ENCODE data around the gene C1QTNF4.
"Not testable (repeated sequence)": the region's sequence is repeated elsewhere in the genome, so short reads cannot be mapped to it uniquely, and the experiment has no call there.

C1QTNF4 gene

GRCh38 chr11:47550288-47551047, 43.7 kb downstream of the C1QTNF4 start:
- TF ChIP-seq CTCF (IDR thresholded peaks at IDR 0.05; ENCODE audit: borderline replicate concordance, extremely low read depth, low read length, poor library complexity, severe bottlenecking): no peak
- TF ChIP-seq EZH2 (IDR thresholded peaks at IDR 0.05; ENCODE audit: borderline replicate concordance, low read depth, low read length, severe bottlenecking): no peak
- peaks cover 55% of the 10 kb centered on the region for H4K20me1 ChIP-seq (ENCODE audit: insufficient read depth, low read length)
- peak overlapping the region in 1 of 2 experiments; percentile 78; a peak in 2 of 4 replicates for H3K4me3 ChIP-seq (ENCODE audit: low read depth in 1 of 2, low read length in 2 of 2)
- DNase-seq (no peak), ATAC-seq (ENCODE audit: insufficient read depth, low read depth) (no peak)
- H3K9me3 ChIP-seq (ENCODE audit: insufficient read depth, low read length, severe bottlenecking): no peaks in the 10 kb centered on the region
- no peak overlapping the region for H2AFZ ChIP-seq (ENCODE audit: low read depth, low read length)
- peak overlapping the region; percentile 4; the same call in 1 of the 2 replicates for H3K9ac ChIP-seq (ENCODE audit: low read depth, low read length)
- H3K4me1 ChIP-seq (ENCODE audit: insufficient read depth, low read length): peaks cover 47% of the 10 kb centered on the region
- H3K27ac ChIP-seq (ENCODE audit: low read length): peak overlapping the region; percentile 6; the same call in 1 of the 2 replicates
- H3K36me3 ChIP-seq (ENCODE audit: insufficient read depth, low read length): peaks cover 26% of the 10 kb centered on the region
- no peaks in the 10 kb centered on the region for H3K27me3 ChIP-seq (ENCODE audit: insufficient read depth, low read length, poor library complexity)
- peaks cover 83% of the 10 kb centered on the region for H3K79me2 ChIP-seq (ENCODE audit: insufficient read depth, low read length)
- H3K4me2 ChIP-seq (ENCODE audit: insufficient read depth, low read length): peak overlapping the region; percentile 87

GRCh38 chr11:47546274-47546673, 47.9 kb downstream of the C1QTNF4 start:
- not testable (repeated sequence) for H3K27me3 ChIP-seq (ENCODE audit: insufficient read depth, low read length, poor library complexity); H3K9ac ChIP-seq (ENCODE audit: low read depth, low read length); DNase-seq; H3K9me3 ChIP-seq (ENCODE audit: insufficient read depth, low read length, severe bottlenecking); H3K4me2 ChIP-seq (ENCODE audit: insufficient read depth, low read length); H3K27ac ChIP-seq (ENCODE audit: low read length); ATAC-seq (ENCODE audit: insufficient read depth, low read depth); H2AFZ ChIP-seq (ENCODE audit: low read depth, low read length); H3K4me3 ChIP-seq (ENCODE audit: low read depth in 1 of 2, low read length in 2 of 2)
- Histone ChIP-seq H4K20me1 (ENCODE audit: insufficient read depth, low read length) (peaks cover 85% of the 10 kb centered on the region), H3K36me3 (ENCODE audit: insufficient read depth, low read length) (peaks cover 29% of the 10 kb centered on the region), H3K79me2 (ENCODE audit: insufficient read depth, low read length) (peaks cover 100% of the 10 kb centered on the region), H3K4me1 (ENCODE audit: insufficient read depth, low read length) (peaks cover 23% of the 10 kb centered on the region)

GRCh38 chr11:47545298-47545697, 48.9 kb downstream of the C1QTNF4 start:
- no peak for TF ChIP-seq CTCF (IDR thresholded peaks at IDR 0.05; ENCODE audit: borderline replicate concordance, extremely low read depth, low read length, poor library complexity, severe bottlenecking)
- no peak for TF ChIP-seq EZH2 (IDR thresholded peaks at IDR 0.05; ENCODE audit: borderline replicate concordance, low read depth, low read length, severe bottlenecking)
- no peak for ATAC-seq (ENCODE audit: insufficient read depth, low read depth)
- Histone ChIP-seq H3K4me1 (ENCODE audit: insufficient read depth, low read length) (peaks cover 13% of the 10 kb centered on the region), H3K4me3 (ENCODE audit: low read depth in 1 of 2, low read length in 2 of 2) (no peak overlapping the region), H3K4me2 (ENCODE audit: insufficient read depth, low read length) (no peak overlapping the region), H3K27me3 (ENCODE audit: insufficient read depth, low read length, poor library complexity) (no peaks in the 10 kb centered on the region), H3K27ac (ENCODE audit: low read length) (no peak overlapping the region), H4K20me1 (ENCODE audit: insufficient read depth, low read length) (peaks cover 85% of the 10 kb centered on the region), H3K9ac (ENCODE audit: low read depth, low read length) (no peak overlapping the region), H2AFZ (ENCODE audit: low read depth, low read length) (no peak overlapping the region), H3K36me3 (ENCODE audit: insufficient read depth, low read length) (peaks cover 27% of the 10 kb centered on the region), H3K79me2 (ENCODE audit: insufficient read depth, low read length) (peaks cover 100% of the 10 kb centered on the region), H3K9me3 (ENCODE audit: insufficient read depth, low read length, severe bottlenecking) (no peaks in the 10 kb centered on the region)
- no peak for DNase-seq

GRCh38 chr11:47541070-47541469, 53.1 kb downstream of the C1QTNF4 start:
- TF ChIP-seq CTCF (IDR thresholded peaks at IDR 0.05; ENCODE audit: borderline replicate concordance, extremely low read depth, low read length, poor library complexity, severe bottlenecking) (no peak), EZH2 (IDR thresholded peaks at IDR 0.05; ENCODE audit: borderline replicate concordance, low read depth, low read length, severe bottlenecking) (no peak)
- peaks cover 100% of the 10 kb centered on the region for H3K79me2 ChIP-seq (ENCODE audit: insufficient read depth, low read length)
- H3K27ac ChIP-seq (ENCODE audit: low read length): no peak overlapping the region
- H4K20me1 ChIP-seq (ENCODE audit: insufficient read depth, low read length): peaks cover 90% of the 10 kb centered on the region
- peaks cover 30% of the 10 kb centered on the region; the same call in 1 of the 2 replicates for H3K36me3 ChIP-seq (ENCODE audit: insufficient read depth, low read length)
- DNase-seq: no peak
- H3K4me2 ChIP-seq (ENCODE audit: insufficient read depth, low read length): no peak overlapping the region
- H3K4me1 ChIP-seq (ENCODE audit: insufficient read depth, low read length): no peaks in the 10 kb centered on the region; the same call in 1 of the 2 replicates
- no peak overlapping the region for H2AFZ ChIP-seq (ENCODE audit: low read depth, low read length)
- no peak overlapping the region for H3K4me3 ChIP-seq (ENCODE audit: low read depth in 1 of 2, low read length in 2 of 2)
- H3K27me3 ChIP-seq (ENCODE audit: insufficient read depth, low read length, poor library complexity): no peaks in the 10 kb centered on the region
- ATAC-seq (ENCODE audit: insufficient read depth, low read depth): no peak
- no peaks in the 10 kb centered on the region for H3K9me3 ChIP-seq (ENCODE audit: insufficient read depth, low read length, severe bottlenecking)
- H3K9ac ChIP-seq (ENCODE audit: low read depth, low read length): no peak overlapping the region
